ENCODE results near the gene ACAN.
A peak's percentile ranks its signal among the peaks of the same experiment; 100 is the strongest.
"Not testable (repeated sequence)": the region's sequence is repeated elsewhere in the genome, so short reads cannot be mapped to it uniquely, and the experiment has no call there.

Gene ACAN

DNA sequence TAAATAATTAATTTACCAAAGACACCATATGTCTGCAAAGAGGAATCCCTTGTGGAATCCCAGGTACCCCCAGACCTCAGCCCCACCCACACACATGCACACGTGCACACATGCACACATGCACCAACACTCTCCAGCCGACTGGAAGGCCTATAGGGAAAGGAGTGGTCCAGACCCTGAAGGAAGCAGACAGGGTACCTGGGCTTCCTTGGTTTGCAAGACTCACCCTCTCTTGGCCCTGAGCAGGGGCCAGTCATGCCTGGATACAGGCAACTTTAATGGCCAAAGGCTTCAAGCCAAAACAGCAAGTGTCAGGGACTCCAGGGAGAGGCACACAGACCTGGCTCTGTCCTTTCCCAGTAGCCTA lies 101.0 kb downstream of the ACAN start:
- no peak for DNase-seq

DNA sequence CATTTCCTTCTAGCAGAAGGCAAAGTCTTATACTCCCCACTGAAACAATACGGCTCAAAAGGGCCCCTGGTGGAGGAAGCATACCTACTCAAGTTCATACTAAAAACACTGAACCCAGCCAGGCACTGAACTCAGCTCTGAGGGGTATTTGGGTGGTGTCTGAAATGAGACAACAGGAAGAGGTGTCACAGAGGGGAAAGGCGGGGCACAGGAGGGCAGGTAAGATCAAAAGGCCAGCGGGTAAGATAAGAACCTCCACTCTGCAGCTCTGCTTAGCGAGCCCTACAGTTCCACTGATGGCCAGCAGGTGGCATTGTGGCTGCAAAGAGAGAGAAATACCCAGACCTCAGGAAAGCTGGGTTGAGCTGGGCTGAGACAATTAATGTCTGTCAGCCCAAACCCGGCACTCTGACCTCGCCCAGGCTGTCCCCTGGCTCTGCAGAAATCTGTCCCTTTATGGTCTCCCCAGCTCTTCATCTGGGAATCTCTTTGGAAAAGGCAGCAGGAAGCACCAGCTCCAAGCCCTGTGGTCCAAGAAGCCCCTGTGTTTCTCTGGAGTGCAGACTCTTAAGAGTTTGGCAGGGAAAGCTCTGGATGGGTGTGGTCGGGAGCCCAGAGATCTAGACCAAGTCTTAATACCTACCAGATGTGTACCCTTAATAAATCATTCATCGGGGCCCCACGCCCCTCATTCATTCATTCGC lies 101.5 kb downstream of the ACAN start:
- DNase-seq = peak; percentile 91

DNA sequence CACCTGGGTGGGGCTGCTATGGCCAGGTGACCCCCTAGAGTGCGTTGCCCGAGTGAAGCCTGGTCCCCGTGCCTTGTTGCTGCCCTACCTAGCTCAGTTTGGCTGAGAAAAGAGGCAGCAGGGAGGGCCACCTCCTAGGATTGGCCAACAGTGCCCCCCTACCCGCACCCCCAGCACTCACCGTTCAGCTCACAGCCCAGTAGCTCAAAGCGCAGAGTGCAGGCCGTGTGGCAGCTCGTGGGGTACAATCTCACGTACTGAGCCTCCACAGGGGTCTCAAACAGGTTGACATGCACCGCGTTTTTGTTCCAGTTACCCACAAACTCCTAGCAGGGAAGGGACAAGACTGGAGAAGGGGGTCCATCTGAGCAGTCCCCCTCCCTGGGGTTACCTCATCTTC lies 102.3 kb downstream of the ACAN start:
- DNase-seq = no peak

DNA sequence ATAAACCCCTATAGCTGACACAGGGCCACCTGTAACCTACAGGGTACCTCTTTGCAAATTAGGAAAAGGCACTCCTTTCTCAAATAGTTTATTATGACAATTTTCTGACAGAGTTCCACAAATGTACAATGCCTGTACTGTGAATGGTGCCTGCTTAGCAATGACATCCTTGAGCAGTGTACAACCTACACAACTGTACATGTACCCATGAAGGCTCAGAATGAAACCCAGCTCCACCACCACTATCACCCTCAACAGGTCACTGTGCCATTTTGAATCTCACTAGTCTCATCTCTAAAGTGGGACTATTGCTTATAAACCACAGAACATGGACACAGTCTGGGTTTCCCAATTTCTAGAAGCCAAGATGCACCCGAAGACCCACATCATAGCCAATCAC lies 102.9 kb downstream of the ACAN start:
- no peak for DNase-seq

DNA sequence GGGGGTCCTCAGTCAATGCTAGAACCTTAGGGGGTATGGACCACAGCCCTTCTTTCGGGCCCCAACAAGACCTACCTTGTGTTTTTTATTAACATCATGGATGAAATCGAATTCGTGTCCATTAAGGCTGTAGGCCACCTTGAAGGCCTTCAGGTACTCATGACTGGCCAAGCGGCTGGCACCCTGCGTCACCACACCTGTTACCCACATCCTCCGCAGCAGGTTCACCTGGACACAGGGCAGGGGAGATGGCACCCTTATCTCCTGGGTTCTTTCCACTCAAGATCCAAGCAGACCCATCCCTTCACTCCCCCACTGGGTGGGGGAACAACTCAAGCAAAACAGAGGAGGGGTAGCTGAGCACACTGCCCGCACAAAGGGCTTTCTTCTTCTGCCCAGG lies 103.3 kb downstream of the ACAN start:
- no peak for DNase-seq

DNA sequence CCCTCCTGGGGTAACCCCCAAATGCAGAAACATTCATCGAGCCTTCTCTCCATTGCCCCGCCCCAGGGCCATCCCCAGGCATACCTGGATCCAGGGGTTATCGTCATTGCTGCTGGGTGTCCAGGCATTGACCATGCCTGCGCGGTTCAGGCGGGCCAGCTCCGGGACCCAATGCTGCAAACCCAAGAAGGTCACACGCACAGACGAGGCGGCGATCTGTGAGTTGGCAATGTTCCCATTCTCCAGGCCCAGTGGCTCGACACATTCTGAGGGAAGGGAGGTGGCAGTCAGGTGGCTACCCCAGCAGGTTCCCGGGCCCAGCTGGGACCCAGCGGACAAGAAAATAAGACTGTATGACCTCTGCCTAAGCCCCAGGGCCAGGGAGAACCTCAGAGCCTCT lies 103.9 kb downstream of the ACAN start:
- DNase-seq = no peak

DNA sequence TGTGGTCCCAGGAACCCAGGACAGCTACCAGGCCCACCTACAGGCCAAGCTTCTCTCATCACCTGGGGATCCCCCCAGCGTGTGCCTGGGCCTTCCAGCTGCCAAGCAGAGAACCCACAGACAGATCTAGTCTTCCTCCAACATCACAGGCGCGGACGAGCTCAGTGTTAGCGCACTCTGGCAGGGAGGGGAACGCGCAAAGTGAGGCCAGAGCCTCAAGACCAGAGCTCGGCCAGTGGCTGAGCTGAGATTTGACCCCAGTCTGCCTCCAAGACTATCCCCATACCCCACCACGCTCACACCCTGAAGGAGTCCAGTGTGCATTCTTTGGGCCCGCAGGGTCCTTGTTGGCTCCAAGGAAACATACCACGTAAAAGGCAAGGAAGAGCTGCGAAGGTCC lies 104.9 kb downstream of the ACAN start:
- DNase-seq = no peak

DNA sequence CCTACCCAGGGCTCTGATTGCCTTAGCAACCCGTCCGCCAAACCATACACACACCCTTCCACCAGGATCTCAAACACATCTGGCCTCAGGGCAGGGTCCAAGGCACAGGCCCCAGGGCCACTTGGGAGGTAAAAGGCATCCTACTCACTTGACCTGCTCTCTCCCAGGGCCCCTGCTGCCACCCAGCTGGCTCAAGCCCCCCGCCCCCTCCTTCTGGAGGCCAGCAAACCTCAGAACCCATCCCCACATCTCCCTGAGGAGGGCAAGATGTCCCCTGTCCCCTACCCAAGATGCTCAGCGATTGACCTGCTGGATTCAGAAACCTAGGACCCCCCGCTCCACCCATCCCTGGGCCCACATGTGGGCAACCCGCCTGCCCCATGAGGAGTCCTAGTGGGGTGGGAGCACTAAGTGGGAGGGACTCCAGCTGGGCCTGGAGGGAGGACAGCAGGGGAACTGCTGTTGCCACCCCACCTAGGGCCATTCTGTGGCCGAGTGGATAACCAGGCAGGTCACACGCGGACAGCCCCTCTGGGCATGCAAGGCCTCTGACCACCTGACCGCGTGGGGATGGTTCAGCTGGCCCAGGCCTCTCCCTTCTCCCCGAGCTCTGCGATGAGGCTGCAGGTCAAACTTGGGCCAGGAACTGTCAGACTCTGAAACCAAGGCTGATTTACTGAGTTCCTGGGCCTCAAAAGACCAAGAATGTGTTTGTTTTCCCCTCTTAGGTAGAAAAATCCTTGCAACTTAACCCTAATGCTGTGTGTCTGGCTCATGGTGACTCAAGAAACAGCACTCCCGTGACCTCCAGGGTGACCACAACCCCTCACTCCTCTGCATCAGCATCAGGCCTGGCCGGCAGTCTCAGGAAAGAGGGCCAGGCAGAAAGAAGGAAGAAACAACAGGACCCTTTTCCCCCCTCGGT lies 105.7 kb downstream of the ACAN start:
- DNase-seq = no peak

DNA sequence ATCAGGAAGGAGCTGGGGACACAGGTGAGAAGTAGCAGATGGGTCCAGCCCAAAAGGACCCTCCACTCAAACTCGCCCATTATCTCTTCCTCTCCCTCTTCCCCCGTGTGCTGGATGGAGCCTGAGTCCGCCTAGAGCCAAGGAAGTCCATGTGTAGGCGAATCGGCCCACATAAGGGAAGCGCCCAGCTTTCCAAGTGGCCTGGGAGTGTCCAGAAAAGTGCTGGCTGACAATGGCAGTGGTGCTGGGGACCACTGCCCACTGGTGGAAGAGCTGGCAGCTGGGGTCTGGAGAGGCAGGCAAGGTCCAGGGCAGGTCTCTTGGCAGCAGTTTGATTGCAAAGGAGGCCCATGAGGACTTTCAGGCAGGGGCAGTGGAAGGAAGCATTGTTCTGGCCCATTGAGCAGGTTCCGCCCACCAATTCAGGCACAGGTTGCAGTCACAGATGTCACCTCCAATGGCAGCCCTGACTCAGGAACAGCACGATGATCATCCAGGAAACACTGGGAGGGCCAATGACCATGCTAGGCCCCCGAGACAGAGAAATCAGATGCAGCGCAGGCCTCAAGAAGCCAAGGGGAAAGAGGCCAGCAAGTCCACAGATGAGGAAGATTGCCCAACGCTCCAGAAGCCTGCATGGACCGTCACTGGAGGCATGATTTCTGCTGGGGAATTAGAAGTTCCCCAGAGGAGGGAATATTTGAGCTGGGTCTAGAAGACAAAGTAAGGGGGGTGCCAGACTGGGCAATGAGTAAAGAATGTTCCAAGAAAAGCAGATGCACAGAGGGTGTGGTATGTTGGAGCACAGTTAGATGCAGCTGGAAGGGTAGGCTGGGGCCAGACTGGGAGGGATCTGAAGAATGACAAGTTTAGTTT lies 107.0 kb downstream of the ACAN start:
- no peak for DNase-seq

DNA sequence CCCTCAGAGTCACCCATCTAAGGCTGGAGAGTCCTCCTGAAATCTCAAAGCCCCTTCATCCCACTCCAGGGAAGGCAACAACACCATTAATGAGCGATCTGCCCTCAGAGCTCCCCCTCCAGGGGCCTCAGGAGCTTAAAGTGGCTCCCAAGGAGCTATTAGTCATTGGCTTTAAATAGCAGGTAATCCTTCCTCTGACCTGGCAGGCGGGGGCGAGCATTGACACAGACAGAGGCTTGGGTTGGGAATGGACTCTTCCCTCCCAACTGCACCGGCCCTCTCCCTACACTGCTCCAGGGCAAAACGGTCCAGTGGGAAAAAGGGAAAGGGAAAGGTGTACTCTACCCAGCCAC lies 108.5 kb downstream of the ACAN start:
- DNase-seq = no peak

DNA sequence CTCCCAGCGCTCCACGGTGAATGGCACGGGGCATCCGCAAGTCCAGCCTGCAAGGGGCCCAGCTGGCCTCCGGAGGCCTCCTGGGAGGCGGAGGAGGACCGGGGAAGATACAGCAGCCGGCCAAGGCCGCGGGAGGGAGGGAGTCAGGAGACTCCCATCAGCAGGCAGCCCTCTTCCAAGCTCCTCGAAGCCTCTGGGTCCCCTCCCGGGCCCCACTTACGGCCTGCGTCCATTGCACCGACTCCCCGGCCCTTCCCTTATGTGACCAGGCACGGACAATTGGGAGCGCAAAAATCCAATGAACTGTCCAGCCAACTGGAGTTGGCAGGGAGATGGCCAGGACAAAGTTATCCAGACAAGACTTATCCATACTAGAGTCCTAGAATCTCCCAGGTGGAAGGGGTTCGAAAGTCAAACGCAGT lies 109.3 kb downstream of the ACAN start:
- no peak for DNase-seq

DNA sequence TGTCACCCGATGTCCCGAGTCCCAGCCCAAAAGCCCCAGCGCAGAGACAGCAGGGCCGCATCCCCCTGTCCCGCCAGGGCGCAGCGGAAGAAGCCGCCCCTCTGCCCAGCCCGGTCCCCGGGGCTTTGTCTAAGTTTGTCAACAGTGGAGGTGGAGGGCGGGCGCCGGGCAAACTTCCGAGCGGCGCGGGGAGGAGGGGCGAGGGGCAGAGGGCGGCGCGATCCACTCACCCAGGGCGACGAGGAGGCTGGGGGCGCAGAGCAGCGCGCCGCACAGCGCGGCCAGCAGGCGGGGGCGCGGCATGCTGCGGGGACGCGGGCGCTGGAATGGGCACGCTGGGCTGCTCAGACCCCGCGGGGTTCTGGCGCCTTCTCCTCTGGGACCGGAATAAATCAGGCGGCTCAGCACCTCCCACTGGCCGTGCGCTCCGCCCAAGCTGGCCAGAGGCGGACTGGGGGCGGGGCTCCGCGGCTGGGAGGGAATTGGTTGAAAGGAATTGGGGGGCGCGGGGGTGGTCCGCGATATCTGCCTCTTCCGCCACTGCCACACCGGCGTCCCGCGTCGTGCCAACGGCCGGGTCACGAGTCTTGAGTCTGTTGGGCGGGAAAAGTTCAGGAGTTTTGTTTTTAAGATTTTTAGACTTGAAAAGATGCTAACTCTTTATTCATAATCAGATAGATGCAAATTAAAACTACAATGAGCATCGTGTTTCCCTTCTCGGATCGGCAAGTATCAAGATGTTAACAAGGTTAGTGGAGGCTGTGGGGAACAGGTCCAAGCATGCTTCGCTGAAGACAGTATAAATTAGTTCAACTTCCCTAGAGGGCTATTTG lies 110.0 kb downstream of the ACAN start, which contains the start of gene MFGE8:
MFGE8 (minus strand) TSS at position 363 of the 833 bp plus-strand sequence; CDS start at position 303, 60 bp downstream.
- peak; percentile 63 for DNase-seq

DNA sequence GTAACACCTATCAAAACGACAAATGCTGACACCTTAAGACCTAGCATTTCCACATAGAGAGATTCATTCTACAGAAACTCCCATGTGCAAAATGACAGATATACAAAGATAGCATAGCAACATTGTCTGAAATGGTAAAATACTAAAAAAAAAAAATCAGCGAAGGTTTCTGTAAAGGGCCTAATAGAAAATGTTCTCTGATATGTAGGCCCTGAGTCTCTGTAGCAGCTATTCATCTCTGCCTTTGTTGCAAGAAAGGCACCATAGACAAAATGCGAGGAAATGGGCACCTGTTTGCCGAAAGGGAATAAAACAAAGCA lies 110.6 kb downstream of the ACAN start:
- no peak for DNase-seq

DNA sequence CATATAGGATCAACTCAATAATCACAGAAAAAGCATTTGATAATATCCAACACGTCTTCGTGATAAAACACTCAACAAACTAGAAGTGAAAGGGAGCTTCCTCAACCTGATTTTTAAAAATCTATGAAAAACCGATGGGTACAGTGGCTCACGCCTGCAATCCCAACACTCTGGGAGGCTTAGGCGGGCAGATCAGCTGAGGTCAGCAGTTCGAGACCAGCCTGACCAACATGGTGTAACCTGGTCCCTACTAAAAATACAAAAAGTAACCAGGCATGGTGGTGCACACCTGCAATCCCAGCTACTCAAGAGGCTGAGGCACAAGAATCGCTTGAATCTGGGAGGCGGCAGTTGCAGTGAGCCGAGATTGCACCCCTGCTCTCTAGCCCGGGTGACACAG lies 112.1 kb downstream of the ACAN start:
- no peak for DNase-seq

DNA sequence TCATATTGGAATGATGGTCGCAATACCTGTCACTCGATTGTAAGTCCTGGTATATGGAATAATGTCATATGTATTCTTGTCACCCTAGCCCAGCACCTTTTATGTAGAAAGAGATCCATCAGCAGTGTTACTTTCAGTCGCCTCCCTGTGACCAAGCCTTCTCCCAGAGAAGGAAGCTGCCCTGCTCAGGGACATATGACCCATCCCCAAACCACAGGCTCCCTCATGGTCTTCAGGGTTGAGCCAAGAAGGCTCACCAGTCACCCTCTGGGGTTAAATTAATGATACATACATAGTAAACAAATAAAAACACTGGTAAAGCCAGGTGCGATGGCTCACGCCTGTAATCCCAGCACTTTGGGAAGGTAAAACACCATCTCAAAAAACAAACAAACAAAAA lies 114.5 kb downstream of the ACAN start:
- no peak for DNase-seq

DNA sequence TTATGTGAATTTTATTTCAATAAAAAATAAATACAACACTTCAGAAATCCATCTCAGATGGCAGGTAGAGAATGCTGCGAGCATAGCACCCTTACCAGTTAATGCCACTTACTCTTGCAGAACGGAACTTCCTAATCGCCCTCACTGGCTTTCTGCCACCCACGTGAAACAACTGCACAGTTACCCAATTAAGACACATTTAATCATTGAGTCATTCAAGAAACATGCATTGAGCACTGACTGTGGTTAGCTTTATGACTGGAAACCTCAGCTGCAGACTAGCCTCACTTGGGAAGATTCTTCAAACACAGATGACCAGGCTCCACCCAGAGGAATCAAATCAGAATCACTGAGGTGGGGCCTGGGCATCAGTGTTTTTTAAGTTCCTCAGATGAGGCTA lies 115.5 kb downstream of the ACAN start:
- DNase-seq = no peak

DNA sequence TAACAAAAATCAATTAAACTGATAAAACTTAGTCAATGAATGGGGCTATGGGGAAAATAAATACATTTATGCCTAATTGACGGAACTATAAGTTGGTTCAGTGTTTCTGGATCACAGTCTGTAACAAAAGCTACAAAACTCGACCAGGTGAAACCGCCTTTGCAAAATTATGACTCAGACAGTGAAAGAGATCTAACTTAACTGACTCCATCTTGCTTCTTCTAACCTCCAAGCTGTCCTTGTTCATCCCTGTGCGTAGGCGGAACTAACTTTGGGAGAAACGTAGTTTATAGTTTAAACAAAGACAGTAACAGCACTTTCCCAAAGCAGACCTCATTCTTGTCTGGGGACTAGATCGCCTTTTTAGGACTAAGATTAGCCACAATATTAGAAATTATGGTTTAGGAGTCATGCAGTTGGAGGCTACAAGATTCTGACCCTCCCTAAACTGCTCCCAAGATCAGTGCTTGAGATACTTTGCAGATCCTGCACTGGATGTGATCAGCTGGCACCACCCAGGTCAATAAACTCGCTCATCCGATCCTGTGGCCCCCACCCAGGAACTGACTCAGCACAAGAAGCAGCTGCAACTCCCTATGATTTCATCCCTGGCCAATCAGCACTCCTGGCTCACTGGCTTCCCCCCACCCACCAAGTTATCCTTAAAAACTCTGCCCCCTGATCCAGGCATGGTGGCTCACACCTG lies 117.1 kb downstream of the ACAN start:
- no peak for DNase-seq

DNA sequence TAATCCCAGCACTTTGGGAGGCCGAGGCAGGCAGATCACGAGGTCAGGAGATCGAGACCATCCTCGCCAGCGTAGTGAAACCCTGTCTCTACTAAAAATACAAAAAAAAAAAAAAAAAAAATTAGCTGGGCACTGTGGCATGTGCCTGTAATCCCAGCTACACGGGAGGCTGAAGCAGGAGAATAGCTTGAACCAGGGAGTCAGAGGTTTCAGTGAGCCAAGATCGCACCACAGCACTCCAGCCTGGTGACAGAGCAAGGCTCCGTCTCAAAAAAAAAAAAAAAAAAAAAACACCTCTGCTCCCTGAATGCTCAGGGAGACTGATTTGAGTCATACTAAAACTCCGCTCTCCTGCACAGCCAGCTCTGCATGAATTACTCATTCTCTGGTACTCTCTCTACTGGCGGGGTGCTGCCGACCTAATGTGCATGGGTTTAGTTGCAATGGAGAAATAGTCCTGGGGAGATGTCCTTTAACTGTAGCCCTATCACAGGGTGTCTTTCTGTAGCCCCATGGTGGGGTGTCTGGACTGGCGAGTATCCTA lies 117.7 kb downstream of the ACAN start:
- DNase-seq = not testable (repeated sequence)

Measured in effector CD8-positive, alpha-beta T cell (primary cell).